ENCODE results near the gene RGS8. TPM values are rescaled to one million over a fixed set of nuclear protein-coding genes. Genes with fewer than 3 reads are reported as not detected.

Gene RGS8
- total RNA-seq, 1 experiment from 2014 or later: 0.66 TPM

- Mint-ChIP-seq H3K27me3 (ENCODE audit: low read depth) (no peaks in the 10 kb centered on the region; the same call in 1 of the 2 replicates), H3K36me3 (no peaks in the 10 kb centered on the region), H3K4me3 (no peak overlapping the region), H3K4me1 (no peaks in the 10 kb centered on the region), H3K27ac (no peak overlapping the region), H3K9me3 (peaks cover 3% of the 10 kb centered on the region; the same call in 1 of the 2 replicates)
- POLR2A ChIA-PET: no interaction called here
- CTCF ChIA-PET: no interaction called here
- ATAC-seq (no peak), DNase-seq (ENCODE audit: low spot score) (no peak)
- TF ChIP-seq ZNF532 (CRISPR knock-in tag; IDR thresholded peaks at IDR 0.05; ENCODE audit: borderline replicate concordance) (no peak), ETV6 (CRISPR knock-in tag; IDR thresholded peaks at IDR 0.05) (no peak), ATF6 (CRISPR knock-in tag; IDR thresholded peaks at IDR 0.05) (no peak), RELA (CRISPR knock-in tag; IDR thresholded peaks at IDR 0.05; ENCODE audit: borderline replicate concordance) (no peak), FOXP1 (CRISPR knock-in tag; IDR thresholded peaks at IDR 0.05; ENCODE audit: borderline replicate concordance) (no peak), SMAD3 (CRISPR knock-in tag; IDR thresholded peaks at IDR 0.05; ENCODE audit: borderline replicate concordance) (no peak)
Measured at GRCh38 chr1:182651339-182651724, 33.1 kb downstream of the RGS8 start.

GRCh38 chr1:182650678-182651338, 33.6 kb downstream of the RGS8 start:
- no peaks in the 10 kb centered on the region; the same call in 1 of the 2 replicates for H3K27me3 Mint-ChIP-seq (ENCODE audit: low read depth)
- no peak for ATAC-seq
- peaks cover 3% of the 10 kb centered on the region; the same call in 1 of the 2 replicates for H3K9me3 Mint-ChIP-seq
- TF ChIP-seq SOX15 (CRISPR knock-in tag; IDR thresholded peaks at IDR 0.05) (no peak), ATF2 (CRISPR knock-in tag; IDR thresholded peaks at IDR 0.05; ENCODE audit: borderline replicate concordance, low read depth) (no peak), NR1H2 (CRISPR knock-in tag; IDR thresholded peaks at IDR 0.05) (no peak), IRF2 (CRISPR knock-in tag; IDR thresholded peaks at IDR 0.05; ENCODE audit: borderline replicate concordance, low read depth) (no peak), NR3C1 (CRISPR knock-in tag; conservative IDR thresholded peaks at IDR 0.05; ENCODE audit: low read depth) (no peak), KAT7 (CRISPR knock-in tag; IDR thresholded peaks at IDR 0.05; ENCODE audit: borderline replicate concordance) (no peak), MXD4 (CRISPR knock-in tag; IDR thresholded peaks at IDR 0.05; ENCODE audit: borderline replicate concordance) (no peak), ZNF425 (CRISPR knock-in tag; conservative IDR thresholded peaks at IDR 0.05) (no peak), ARID4B (CRISPR knock-in tag; IDR thresholded peaks at IDR 0.05; ENCODE audit: borderline replicate concordance) (no peak), SP1 (CRISPR knock-in tag; conservative IDR thresholded peaks at IDR 0.05) (no peak)
- no peaks in the 10 kb centered on the region for H3K36me3 Mint-ChIP-seq
- no peak overlapping the region for H3K4me3 Mint-ChIP-seq
- no peaks in the 10 kb centered on the region for H3K4me1 Mint-ChIP-seq
- CTCF ChIA-PET: no interaction called here
- no peak overlapping the region for H3K27ac Mint-ChIP-seq
- POLR2A ChIA-PET: no interaction called here
- no peak for DNase-seq (ENCODE audit: low spot score)

Measured in WTC11 (cell line).